ENCODE results near the gene SGPL1. TPM values are rescaled to one million over a fixed set of nuclear protein-coding genes. Genes with fewer than 3 reads are reported as not detected.

Gene SGPL1
- total and polyA plus RNA-seq, 2 experiments from 2014 or later = 12.0 to 42.7 TPM

DNA sequence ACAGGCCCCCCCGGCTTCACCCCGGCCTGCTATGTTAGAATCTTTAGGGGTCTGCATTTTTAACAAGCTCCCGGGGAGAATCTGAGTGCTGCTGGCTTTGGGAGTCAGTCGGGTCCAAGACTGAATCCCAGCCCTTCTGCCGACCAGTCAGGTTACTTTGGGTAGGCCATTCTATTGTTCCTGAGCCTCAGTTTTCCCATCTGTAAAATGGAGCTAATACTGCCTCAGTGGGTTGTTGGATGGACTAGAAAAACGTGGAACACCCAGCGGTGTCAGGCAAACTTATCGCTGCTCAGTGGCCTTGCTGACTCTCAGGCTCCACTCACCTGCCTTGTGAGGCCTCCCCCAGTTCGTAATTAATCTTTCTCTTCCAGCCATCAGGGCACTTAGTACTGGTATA lies 42.3 kb upstream of the SGPL1 start (continued):
- TF ChIP-seq, protein P1, sequence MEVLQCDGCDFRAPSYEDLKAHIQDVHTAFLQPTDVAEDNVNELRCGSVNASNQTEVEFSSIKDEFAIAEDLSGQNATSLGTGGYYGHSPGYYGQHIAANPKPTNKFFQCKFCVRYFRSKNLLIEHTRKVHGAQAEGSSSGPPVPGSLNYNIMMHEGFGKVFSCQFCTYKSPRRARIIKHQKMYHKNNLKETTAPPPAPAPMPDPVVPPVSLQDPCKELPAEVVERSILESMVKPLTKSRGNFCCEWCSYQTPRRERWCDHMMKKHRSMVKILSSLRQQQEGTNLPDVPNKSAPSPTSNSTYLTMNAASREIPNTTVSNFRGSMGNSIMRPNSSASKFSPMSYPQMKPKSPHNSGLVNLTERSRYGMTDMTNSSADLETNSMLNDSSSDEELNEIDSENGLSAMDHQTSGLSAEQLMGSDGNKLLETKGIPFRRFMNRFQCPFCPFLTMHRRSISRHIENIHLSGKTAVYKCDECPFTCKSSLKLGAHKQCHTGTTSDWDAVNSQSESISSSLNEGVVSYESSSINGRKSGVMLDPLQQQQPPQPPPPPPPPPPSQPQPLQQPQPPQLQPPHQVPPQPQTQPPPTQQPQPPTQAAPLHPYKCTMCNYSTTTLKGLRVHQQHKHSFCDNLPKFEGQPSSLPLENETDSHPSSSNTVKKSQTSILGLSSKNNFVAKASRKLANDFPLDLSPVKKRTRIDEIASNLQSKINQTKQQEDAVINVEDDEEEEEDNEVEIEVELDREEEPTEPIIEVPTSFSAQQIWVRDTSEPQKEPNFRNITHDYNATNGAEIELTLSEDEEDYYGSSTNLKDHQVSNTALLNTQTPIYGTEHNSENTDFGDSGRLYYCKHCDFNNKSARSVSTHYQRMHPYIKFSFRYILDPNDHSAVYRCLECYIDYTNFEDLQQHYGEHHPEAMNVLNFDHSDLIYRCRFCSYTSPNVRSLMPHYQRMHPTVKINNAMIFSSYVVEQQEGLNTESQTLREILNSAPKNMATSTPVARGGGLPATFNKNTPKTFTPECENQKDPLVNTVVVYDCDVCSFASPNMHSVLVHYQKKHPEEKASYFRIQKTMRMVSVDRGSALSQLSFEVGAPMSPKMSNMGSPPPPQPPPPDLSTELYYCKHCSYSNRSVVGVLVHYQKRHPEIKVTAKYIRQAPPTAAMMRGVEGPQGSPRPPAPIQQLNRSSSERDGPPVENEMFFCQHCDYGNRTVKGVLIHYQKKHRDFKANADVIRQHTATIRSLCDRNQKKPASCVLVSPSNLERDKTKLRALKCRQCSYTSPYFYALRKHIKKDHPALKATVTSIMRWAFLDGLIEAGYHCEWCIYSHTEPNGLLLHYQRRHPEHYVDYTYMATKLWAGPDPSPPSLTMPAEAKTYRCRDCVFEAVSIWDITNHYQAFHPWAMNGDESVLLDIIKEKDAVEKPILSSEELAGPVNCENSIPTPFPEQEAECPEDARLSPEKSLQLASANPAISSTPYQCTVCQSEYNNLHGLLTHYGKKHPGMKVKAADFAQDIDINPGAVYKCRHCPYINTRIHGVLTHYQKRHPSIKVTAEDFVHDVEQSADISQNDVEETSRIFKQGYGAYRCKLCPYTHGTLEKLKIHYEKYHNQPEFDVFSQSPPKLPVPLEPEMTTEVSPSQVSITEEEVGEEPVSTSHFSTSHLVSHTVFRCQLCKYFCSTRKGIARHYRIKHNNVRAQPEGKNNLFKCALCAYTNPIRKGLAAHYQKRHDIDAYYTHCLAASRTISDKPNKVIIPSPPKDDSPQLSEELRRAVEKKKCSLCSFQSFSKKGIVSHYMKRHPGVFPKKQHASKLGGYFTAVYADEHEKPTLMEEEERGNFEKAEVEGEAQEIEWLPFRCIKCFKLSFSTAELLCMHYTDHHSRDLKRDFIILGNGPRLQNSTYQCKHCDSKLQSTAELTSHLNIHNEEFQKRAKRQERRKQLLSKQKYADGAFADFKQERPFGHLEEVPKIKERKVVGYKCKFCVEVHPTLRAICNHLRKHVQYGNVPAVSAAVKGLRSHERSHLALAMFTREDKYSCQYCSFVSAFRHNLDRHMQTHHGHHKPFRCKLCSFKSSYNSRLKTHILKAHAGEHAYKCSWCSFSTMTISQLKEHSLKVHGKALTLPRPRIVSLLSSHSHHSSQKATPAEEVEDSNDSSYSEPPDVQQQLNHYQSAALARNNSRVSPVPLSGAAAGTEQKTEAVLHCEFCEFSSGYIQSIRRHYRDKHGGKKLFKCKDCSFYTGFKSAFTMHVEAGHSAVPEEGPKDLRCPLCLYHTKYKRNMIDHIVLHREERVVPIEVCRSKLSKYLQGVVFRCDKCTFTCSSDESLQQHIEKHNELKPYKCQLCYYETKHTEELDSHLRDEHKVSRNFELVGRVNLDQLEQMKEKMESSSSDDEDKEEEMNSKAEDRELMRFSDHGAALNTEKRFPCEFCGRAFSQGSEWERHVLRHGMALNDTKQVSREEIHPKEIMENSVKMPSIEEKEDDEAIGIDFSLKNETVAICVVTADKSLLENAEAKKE (CRISPR knock-in tag; IDR thresholded peaks at IDR 0.05) = no peak
- TF ChIP-seq NANOG (IDR thresholded peaks at IDR 0.05; ENCODE audit: borderline replicate concordance) = no peak
- TF ChIP-seq CREB1 (CRISPR knock-in tag; IDR thresholded peaks at IDR 0.05; ENCODE audit: low read depth) = no peak
- no peak for TF ChIP-seq JUNB (IDR thresholded peaks at IDR 0.05; ENCODE audit: unreplicated experiment)

DNA sequence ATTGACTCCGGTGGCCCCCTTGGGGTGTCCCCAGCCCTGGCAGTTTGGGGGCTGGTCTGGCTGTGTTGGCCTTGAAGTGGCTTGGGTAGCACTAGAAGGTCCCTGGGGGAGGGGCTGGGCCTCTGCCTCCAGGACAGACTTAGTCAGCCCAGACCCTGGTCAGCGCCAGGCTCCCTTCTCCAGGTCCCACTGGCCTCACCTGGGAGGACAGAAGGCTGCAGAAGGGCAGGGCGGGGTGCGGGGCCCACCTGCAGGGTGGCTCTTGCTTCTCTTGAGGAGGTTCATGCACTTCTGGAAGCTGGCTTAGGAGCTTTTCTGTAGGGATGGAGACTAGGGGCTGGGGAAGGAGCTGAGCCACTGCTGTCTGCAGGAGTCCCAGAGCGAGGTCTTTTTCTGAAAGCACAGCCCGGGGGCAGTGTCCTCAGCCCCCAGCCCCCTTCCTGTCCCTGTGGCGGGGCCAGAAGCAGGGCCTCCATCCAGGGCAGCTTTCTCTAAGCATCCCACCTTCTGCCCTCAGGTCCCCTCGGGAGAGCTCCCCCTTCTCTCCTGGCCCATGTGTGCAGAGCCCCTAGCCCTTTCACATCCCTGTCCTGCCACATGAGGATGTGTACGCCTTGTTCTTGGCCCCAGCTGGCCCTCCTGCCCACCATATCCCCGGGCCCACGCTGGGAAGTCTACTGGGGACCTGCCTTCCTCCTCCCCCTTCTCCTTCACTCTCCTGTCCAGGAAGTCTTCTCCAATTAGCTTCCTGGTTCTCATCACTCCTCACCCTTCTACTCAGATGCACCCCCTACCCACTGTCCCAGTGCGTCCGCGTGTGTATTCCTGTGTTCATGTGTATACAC lies 41.6 kb upstream of the SGPL1 start:
- Histone ChIP-seq H3K36me3 (ENCODE audit: insufficient read depth) (no peaks in the 10 kb centered on the region), H3K4me1 (ENCODE audit: insufficient read depth) (no peaks in the 10 kb centered on the region), H3K4me2 (no peak overlapping the region), H3K9me2 (ENCODE audit: insufficient read depth) (no peaks in the 10 kb centered on the region), H3F3A (replicated peaks; ENCODE audit: low read depth) (no peaks in the 10 kb centered on the region), H3K79me2 (replicated peaks; ENCODE audit: insufficient read depth) (no peaks in the 10 kb centered on the region), H3K27ac (ENCODE audit: low read depth) (no peak overlapping the region), H3K4me3 (no peak overlapping the region), H2AFZ (no peak overlapping the region), H4K20me1 (replicated peaks; ENCODE audit: insufficient read depth) (no peaks in the 10 kb centered on the region), H3K27me3 (ENCODE audit: insufficient read depth) (no peaks in the 10 kb centered on the region)
- Mint-ChIP-seq H3K4me3 (no peak overlapping the region), H3K9me3 (no peaks in the 10 kb centered on the region), H3K36me3 (ENCODE audit: low read depth) (no peaks in the 10 kb centered on the region; the same call in 2 of the 3 replicates), H3K27ac (no peak overlapping the region), H3K27me3 (ENCODE audit: insufficient read depth, low read depth, poor library complexity) (peaks cover 12% of the 10 kb centered on the region), H3K4me1 (peaks cover 7% of the 10 kb centered on the region)
- DNase-seq (ENCODE audit: low spot score) (no peak), ATAC-seq (no peak)
- TF ChIP-seq NANOG (IDR thresholded peaks at IDR 0.05; ENCODE audit: borderline replicate concordance) = no peak
- TF ChIP-seq EZH2 (IDR thresholded peaks at IDR 0.05; ENCODE audit: low read depth, unreplicated experiment) = no peak
- TF ChIP-seq, protein P2, sequence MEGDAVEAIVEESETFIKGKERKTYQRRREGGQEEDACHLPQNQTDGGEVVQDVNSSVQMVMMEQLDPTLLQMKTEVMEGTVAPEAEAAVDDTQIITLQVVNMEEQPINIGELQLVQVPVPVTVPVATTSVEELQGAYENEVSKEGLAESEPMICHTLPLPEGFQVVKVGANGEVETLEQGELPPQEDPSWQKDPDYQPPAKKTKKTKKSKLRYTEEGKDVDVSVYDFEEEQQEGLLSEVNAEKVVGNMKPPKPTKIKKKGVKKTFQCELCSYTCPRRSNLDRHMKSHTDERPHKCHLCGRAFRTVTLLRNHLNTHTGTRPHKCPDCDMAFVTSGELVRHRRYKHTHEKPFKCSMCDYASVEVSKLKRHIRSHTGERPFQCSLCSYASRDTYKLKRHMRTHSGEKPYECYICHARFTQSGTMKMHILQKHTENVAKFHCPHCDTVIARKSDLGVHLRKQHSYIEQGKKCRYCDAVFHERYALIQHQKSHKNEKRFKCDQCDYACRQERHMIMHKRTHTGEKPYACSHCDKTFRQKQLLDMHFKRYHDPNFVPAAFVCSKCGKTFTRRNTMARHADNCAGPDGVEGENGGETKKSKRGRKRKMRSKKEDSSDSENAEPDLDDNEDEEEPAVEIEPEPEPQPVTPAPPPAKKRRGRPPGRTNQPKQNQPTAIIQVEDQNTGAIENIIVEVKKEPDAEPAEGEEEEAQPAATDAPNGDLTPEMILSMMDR (conservative IDR thresholded peaks at IDR 0.05; ENCODE audit: low read depth in 2 of 2) = no peak
- TF ChIP-seq, protein P3, sequence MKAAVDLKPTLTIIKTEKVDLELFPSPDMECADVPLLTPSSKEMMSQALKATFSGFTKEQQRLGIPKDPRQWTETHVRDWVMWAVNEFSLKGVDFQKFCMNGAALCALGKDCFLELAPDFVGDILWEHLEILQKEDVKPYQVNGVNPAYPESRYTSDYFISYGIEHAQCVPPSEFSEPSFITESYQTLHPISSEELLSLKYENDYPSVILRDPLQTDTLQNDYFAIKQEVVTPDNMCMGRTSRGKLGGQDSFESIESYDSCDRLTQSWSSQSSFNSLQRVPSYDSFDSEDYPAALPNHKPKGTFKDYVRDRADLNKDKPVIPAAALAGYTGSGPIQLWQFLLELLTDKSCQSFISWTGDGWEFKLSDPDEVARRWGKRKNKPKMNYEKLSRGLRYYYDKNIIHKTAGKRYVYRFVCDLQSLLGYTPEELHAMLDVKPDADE (IDR thresholded peaks at IDR 0.05) = no peak
- TF ChIP-seq STAT1 (IDR thresholded peaks at IDR 0.05; ENCODE audit: unreplicated experiment) = no peak
- no peak for TF ChIP-seq CREB1 (CRISPR knock-in tag; IDR thresholded peaks at IDR 0.05; ENCODE audit: low read depth)
- no peak for TF ChIP-seq ZNF114 (CRISPR knock-in tag; IDR thresholded peaks at IDR 0.05)
- no peak for TF ChIP-seq POLR2AphosphoS5 (IDR thresholded peaks at IDR 0.05; ENCODE audit: low read depth)
- no peak for TF ChIP-seq JUNB (IDR thresholded peaks at IDR 0.05; ENCODE audit: unreplicated experiment)
- no peak for TF ChIP-seq EZH2phosphoT487 (IDR thresholded peaks at IDR 0.05; ENCODE audit: unreplicated experiment)

All from GM23338 (cell line).